HUES64 (cell line): ENCODE results near the gene LAMTOR3.
"Not testable (repeated sequence)": the region's sequence is repeated elsewhere in the genome, so short reads cannot be mapped to it uniquely, and the experiment has no call there.

Experiments used
- H3K27ac ChIP-seq: 2 replicates; pipeline ENCODE4 v1.7.0; 2013; ENCODE audit warnings: low read depth, low read length, inconsistent platforms
- H3K27me3 ChIP-seq: 2 replicates; pipeline ENCODE4 v1.6.1; 2013; ENCODE audit warnings: mild to moderate bottlenecking, low read length; ENCODE audit not compliant: insufficient read depth
- H3K36me3 ChIP-seq: 2 replicates; pipeline ENCODE4 v1.6.1; 2013; ENCODE audit warnings: mild to moderate bottlenecking, low read length; ENCODE audit not compliant: insufficient read depth
- H3K4me1 ChIP-seq: 2 replicates; pipeline ENCODE4 v1.6.1; 2013; ENCODE audit warnings: mild to moderate bottlenecking, low read length, moderate library complexity; ENCODE audit not compliant: insufficient read depth
- H3K4me3 ChIP-seq: 2 replicates; pipeline ENCODE4 v1.5.1; 2013; ENCODE audit warnings: mild to moderate bottlenecking, low read length, moderate library complexity
- H3K9ac ChIP-seq: 2 replicates; pipeline ENCODE4 v1.6.1; 2013; ENCODE audit warnings: mild to moderate bottlenecking, low read depth, low read length
- H3K9me3 ChIP-seq: 2 replicates; pipeline ENCODE4 v1.6.1; 2013; ENCODE audit warnings: low read depth, low read length; ENCODE audit not compliant: insufficient read depth
- WGBS: fragments of 150-250, 120-280 bp; methylation state at CpG from one replicate; pipeline ENCODE4 v1.1.7; 2013; ENCODE audit warnings: missing lambda C conversion rate; 5-methylcytosine and 5-hydroxymethylcytosine counted together

LAMTOR3 gene

GRCh38 chr4:99830051-99830450, 64.2 kb downstream of the LAMTOR3 start:
- not testable (repeated sequence) for H3K27ac ChIP-seq, H3K9ac ChIP-seq, H3K4me1 ChIP-seq, H3K9me3 ChIP-seq, H3K36me3 ChIP-seq, H3K27me3 ChIP-seq, H3K4me3 ChIP-seq
- 98% methylated on average over 5 of the region's 5 CpGs for WGBS

DNA sequence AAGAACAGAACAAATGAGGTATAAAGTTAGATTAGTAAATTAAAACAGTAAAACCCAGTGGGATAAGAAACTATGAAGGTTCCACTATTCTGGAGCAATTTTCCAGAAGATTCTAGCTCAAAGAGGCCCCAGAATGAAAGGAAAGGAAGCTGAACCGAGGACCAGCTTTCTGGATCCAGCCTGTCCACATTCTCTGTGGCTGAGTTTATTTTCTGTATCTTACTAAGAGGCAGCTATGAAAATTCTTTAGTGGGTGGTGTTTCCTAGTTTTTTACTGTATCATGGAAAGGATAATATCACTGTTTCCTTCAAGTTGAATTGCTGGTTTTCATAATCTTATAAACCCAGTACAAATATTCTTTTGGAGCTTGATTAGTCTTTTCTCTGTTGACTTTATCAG, 65.8 kb downstream of the LAMTOR3 start:
- no peak overlapping the region for H3K9ac ChIP-seq
- no peaks in the 10 kb centered on the region for H3K9me3 ChIP-seq
- no peaks in the 10 kb centered on the region for H3K27me3 ChIP-seq
- no peaks in the 10 kb centered on the region for H3K4me1 ChIP-seq
- WGBS = 86% methylated on average over 1 of the region's 1 CpG
- no peak overlapping the region for H3K27ac ChIP-seq
- H3K4me3 ChIP-seq = no peak overlapping the region
- H3K36me3 ChIP-seq = no peaks in the 10 kb centered on the region
